ENCODE results near the gene PCYT1B.
"Not testable (repeated sequence)": the region's sequence is repeated elsewhere in the genome, so short reads cannot be mapped to it uniquely, and the experiment has no call there.

PCYT1B gene

DNA sequence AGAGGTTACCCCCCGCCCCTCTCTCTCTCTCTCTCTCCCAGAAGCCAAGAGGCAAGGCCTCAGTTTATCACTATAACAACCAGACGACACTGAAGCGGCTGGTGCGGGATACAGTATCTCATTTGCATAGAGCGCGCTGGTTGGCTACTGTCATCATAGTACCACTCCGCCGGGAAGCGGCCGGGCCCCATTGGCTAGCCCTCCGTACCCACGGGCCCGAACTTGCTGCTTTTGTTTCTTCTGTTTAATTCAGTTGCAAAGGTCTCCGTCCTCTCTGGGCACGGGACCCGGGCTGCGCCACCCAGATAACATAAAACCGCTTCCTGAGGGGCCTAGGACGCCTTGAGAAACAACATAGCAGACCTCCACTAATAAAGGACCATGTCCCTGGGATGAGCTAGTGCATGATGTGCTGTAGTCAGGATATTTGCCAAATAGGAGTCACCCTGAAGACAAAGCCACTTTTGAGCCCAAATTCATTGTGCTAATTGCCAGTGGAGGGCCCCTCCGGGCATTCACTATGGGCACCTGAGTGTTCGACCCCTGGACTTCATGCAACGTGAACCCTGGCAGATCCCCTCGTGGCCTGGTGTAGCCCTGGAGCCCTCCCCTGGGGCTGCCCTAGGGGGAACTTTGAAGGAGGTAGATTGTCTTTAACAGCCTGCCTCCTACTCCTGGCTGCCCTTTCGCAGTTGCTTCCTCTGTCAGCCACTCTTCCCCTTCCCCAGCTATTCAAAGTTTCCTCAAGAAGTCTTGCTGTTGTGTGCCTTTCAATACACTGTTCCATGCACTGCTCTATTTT, at the start of gene PCYT1B:
PCYT1B (minus strand) TSS at position 91 of the 802 bp plus-strand sequence. CDS start 242 bp downstream, outside the sequence.
- peak; percentile 59 for DNase-seq

DNA sequence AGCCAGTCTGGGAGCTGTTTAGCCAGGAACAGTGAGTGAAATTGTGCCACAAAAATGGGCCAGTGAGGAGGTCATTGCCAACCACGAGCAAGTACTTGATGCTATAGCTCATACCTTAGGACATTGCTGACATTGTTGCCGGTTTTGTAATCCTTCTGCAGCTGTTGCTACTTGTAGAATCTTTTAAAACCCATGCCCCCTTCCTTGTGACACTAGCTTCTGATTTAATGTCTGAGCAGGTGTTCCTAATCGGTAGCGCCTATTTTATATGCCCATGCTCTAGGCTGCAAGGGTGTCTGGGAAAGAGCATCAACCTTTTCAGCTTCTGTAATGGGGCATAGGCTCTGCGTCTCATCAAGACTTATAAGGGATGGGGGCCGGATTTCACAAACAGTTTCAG, 49.1 kb upstream of the PCYT1B start:
- no peak for DNase-seq

DNA sequence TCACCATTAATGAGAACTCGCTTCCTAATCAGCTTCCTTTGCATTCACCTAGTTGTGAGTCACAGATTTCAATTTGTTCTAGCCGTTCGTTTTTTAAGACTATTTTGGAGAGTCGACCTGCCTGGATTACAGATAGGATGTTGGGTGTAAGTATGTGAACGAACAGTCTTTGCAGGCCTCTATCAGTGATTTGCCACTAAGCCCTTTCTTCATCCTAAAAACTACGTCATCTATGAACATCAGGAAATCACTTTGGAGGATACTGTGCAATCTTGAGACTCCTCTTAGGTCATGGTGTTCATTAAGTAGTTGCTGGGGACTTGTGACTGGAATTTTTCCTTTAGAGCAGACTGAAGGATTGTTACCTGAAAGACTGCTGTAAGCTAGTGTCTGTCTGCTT, 47.7 kb upstream of the PCYT1B start:
- DNase-seq = no peak

DNA sequence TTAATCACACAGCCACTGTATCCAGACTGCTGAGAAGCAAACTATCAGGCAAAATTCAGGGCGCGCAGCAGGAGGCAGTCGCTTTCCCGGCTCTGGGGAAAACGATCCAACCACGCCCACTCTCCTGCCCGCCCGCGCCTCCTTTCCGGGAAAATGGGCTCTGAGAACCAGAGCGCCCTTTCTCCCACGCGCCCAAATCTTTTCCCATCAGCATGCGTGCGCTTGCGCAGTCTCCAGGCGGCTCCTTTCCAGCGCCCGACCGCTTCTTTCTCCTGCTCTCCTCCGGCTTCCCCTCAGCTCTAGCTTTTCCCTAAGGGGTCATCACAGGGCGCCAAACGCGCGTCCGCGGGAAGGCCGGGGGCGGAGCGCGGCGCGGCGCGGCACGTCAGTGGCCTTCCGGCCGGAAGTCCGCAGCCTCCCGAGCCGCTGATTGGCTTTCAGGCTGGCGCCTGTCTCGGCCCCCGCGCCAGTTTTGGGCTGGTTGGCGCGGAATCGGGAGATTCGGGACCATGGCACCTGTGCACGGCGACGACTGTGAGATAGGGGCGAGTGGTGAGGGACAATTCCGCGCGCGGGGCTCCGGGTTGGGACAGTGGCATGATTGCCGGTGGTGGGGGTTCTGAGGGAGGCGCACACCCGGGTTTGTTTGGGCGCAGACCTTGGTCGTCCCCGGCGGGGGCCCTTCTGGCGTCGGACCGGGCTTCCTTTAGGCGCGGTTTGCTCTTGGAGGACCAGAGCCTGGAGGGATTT, 46.5 kb upstream of the PCYT1B start, which contains the start of gene POLA1:
POLA1 (plus strand) TSS at position 466 of the 750 bp plus-strand sequence; CDS start at position 510, 44 bp downstream.
- peak; percentile 64 for DNase-seq

- no peak for DNase-seq
Measured at GRCh38 chrX:24692305-24692704, 45.2 kb upstream of the PCYT1B start.

- no peak for DNase-seq
Measured at GRCh38 chrX:24684048-24684447, 36.9 kb upstream of the PCYT1B start.

DNA sequence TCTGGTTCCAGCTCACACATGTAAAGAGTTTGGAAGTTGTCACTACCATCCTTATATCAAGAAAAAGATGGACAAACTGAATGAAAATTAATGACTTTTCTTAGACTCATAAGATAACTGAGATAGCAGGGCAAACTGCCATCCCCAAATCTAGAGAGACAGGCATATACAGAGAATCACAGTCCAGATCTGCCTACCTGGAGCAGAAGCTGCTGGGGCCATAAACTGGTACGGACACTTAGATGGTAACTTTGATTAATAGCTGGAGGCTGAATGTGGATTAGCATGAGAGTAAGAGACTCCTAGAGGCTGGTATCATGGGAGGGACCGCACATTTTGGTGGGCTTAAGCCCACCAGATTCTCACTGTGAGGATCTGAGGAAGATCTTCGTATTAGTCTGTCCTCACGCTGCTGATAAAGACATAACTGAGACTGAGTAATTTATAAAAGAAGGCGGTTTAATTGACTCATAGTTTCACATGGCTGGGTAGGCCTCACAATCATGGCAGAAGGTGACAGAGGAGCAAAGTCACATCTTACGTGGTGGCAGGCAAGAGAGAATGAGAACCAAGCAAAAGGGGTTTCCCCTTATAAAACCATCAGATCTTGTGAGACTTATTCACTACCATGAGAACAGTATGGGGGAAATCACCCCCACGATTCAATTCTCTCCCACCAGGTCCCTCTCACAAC, 35.7 kb upstream of the PCYT1B start:
- no peak for DNase-seq

DNA sequence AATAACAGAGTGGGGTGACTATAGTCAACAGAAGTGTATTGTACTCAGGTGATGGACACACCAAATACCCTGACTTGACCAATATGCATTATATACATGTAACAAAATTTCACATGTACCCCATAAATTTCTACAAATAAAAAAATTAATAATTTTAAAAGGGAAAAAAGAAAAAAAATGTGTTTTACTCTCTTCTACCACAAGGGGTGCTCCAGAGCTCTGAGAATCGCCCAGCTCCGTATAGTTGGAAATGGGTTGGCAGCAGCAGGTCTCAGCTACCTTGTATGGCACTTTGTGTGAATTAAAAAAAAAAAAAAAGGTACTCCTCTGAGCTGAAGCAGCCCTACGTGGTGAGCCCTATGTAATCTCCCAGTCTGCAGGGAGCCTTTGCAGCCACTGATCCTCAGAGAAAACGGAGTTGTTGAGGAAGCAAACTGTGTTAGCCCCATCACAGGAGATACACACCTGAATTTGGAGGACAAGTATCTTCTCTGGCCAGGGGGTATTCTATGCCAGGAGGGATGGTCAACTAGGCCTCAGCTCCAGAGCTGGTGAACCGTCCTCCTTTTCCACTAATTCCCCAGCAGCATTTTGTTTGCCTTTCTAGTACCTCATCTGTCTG, 29.4 kb upstream of the PCYT1B start:
- peak; percentile 1 for DNase-seq

DNA sequence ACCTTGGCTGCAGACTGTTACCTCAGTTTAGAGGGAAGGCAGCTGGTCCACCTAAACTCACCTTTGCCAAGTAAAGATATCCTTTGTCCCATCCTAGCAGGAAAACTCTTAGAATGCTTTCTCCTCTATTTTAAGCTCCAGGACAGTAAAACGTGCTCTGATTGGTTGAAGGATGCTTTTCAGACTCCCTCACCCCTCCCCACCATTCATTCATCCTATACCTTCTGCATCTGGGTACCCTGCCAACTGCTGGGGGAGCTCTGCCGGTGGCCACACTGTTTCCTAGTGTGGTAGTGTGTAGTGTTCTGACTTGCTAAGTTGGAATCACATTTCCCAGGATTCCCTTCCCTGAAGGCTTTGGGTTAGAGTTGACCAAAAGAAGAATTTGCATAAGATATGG, 26.3 kb upstream of the PCYT1B start:
- DNase-seq = no peak

DNA sequence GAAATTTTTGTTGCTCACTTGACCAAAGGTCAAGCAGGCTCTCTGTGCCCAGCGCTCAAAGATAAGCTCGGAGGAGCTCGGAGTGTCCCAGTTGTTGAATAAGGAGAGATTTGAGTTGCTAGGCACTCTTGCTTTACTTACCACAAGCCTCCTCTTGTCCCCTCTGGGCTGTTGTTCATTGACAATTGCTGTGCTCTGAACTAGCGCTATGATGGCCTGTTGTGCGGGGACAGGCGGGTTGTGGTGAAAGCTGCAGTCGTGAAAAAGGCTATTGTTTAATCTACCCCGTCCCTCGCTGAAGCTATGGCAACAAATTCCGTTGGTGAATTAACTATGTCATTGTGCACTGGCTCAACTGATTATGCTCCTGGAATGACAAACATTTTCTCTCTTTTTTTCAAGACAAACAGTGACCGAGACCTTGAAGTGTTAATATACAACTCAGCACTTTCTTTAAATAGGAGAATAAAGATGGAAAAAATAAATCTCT, 25.6 kb upstream of the PCYT1B start:
- DNase-seq = no peak

DNA sequence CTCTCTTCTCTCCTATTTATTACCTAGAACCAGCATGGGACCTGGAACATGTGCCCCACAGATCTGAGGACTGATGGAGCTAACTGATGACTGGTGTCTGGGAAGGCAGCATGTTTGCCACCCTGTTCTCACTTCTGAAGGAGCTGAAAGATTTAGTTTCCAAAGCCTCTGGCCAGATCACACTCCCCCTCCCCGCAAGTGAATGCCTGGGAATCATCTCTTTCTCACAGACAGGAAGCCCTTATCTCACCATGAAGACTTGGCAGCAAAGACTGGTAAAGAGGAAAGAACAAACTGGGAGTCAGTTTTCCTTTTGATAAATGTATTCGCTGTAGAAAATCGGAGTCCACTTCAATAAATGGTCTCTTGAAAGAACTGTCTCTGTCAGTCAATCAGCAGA, 21.0 kb upstream of the PCYT1B start:
- no peak for DNase-seq

- no peak for DNase-seq
Measured at GRCh38 chrX:24662352-24662751, 15.2 kb upstream of the PCYT1B start.

- DNase-seq = no peak
Measured at GRCh38 chrX:24661292-24661691, 14.1 kb upstream of the PCYT1B start.

- no peak for DNase-seq
Measured at GRCh38 chrX:24659646-24660045, 12.5 kb upstream of the PCYT1B start.

DNA sequence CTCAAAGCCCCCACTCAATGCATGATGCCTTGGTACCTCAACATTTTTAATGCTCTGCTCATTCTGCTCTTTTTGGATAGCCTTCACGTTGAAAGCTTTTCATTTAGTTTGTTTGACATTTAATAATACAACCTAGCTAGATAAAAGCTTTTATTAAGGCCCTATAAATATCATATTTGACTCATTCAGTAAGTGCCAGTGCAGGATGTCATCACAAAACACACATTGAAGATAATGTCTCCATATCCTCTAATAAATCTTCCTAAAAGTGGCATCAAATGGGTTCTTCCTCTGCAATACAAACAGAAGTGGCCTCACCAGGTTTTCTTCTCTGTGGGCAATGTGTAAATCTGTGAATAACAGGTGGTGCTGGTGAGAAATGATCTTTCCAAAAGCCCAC, 12.0 kb upstream of the PCYT1B start:
- DNase-seq = no peak

DNA sequence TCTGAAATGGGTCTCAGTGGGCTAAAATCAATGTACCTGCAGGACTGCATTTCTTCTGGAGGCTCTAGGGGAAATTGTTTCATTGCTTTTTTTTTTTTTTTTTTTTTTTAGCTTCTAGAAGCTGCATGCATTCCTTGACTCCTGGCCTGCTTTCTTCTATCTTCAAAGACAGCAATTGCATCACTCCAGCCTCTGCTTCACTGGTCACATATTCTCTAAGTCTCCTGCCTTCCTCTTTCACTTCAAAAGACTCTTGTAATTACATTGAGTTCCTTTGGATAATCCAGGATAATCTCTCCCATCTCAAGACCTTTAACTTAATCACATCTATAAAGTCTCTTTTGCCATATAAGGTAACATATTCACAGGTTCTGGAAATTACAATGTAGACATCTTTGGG, 11.3 kb upstream of the PCYT1B start:
- no peak for DNase-seq

- DNase-seq = no peak
Measured at GRCh38 chrX:24657671-24658386, 10.7 kb upstream of the PCYT1B start.

DNA sequence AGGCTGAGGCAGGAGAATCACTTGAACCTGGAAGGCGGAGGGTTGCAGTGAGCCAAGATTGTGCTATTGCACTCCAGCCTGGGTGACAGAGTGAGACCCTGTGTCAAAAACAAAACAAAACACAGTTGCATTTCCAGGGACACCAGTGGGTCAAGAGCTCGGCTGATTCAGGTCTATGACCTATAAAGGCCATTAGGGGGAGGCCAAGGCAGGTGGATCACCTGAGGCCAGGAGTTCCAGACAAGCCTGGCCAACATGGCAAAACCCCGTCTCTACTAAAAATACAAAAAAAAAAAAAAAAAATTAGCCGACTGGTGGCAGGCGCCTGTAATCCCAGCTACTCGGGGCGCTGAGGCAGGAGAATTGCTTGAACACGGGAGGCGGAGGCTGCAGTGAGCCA, 8.5 kb upstream of the PCYT1B start:
- not testable (repeated sequence) for DNase-seq

DNA sequence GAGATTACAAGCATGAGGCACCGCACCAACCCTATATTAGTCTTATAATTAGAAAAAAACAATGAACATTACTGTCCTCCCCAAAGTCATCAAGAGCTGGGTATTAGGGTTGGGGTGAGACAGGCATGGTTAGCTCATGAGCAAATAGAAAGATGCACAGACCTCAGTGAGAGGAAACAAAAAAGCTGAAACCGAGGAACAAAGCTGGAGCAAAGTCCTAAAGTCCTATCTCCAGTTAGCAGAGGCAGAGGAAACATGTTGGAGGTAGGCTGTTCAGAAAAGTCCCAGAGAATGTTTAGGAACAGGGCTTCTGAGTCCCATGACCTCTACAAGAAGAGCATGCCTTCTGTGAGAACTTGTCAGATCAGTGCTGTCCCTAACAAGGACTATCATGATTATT, 4.6 kb upstream of the PCYT1B start:
- no peak for DNase-seq

DNA sequence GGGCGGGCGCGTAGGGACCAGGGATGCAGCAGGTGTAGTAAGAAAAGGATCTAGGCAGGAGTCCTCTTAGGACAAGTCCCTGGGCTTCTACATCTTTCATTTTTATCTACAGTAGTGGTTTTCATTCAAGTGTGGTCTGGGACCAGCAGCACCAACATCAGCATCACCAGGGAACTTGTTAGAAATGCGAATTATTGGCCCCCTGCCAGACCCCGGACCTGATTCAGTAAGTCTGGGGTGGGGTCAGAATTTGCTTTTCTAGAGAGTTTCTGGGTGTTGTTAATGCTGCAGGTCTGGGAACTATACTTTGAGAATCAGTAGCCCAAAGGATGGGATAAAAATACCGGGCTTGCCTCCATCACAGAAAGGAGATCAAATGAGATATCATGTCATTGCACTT, 1.3 kb upstream of the PCYT1B start:
- no peak for DNase-seq

GRCh38 chrX:24646745-24647182, 383 bp downstream of the PCYT1B start:
- DNase-seq = no peak

DNA sequence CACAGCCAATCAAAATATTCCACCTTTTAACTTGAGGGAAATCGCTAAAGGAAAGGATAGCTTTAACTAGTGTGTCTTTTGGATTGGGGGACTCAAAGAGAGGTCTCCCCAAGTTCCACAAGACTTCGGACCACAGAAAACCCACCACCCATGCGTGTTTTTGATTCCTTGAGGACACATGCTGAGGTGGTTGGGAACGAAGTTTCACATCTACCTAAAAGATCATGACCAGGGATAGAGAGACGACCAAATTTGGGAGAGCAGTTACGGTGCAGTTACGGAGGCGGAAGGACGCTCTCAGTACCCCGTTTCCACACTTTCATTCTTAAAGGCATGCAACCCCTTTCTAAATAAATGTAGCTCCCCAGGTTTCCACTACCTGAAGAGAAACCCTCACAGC, 1.1 kb downstream of the PCYT1B start:
- no peak for DNase-seq

Data from CD4-positive, alpha-beta T cell treated with Interleukin-6 for 4 hours (primary cell).